Measurements from ENCODE around the gene FAM53A.

The FAM53A gene

DNA sequence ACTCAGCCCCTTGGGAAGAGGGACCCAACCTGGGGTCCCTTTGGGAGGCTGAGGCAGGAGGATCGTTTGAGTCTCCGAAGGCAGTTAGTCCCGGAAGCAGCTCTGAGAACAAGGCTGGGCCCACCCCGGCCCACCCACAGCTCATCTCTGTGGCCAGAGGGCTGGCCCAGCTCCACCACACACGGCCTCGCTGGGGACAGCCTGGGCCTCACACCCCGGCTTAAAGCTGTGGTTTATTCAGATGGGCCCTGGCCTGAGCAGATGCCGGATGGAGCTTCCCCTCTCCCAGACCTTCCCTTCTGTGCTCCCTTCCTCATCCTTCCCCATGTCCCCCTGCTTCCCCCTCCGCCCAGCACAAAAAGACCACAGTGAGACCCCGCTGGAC, 54.4 kb downstream of the FAM53A start:
- TF ChIP-seq, protein P1, sequence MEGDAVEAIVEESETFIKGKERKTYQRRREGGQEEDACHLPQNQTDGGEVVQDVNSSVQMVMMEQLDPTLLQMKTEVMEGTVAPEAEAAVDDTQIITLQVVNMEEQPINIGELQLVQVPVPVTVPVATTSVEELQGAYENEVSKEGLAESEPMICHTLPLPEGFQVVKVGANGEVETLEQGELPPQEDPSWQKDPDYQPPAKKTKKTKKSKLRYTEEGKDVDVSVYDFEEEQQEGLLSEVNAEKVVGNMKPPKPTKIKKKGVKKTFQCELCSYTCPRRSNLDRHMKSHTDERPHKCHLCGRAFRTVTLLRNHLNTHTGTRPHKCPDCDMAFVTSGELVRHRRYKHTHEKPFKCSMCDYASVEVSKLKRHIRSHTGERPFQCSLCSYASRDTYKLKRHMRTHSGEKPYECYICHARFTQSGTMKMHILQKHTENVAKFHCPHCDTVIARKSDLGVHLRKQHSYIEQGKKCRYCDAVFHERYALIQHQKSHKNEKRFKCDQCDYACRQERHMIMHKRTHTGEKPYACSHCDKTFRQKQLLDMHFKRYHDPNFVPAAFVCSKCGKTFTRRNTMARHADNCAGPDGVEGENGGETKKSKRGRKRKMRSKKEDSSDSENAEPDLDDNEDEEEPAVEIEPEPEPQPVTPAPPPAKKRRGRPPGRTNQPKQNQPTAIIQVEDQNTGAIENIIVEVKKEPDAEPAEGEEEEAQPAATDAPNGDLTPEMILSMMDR (IDR thresholded peaks at IDR 0.05; ENCODE audit: extremely low read depth, insufficient read depth, missing control alignments), result no peak
- in situ Hi-C loops (cut with MboI; ENCODE audit: low pct_unique_long_range_greater_than_20kb, low sequenced_read_pairs, unreplicated experiment), result no loop called here

DNA sequence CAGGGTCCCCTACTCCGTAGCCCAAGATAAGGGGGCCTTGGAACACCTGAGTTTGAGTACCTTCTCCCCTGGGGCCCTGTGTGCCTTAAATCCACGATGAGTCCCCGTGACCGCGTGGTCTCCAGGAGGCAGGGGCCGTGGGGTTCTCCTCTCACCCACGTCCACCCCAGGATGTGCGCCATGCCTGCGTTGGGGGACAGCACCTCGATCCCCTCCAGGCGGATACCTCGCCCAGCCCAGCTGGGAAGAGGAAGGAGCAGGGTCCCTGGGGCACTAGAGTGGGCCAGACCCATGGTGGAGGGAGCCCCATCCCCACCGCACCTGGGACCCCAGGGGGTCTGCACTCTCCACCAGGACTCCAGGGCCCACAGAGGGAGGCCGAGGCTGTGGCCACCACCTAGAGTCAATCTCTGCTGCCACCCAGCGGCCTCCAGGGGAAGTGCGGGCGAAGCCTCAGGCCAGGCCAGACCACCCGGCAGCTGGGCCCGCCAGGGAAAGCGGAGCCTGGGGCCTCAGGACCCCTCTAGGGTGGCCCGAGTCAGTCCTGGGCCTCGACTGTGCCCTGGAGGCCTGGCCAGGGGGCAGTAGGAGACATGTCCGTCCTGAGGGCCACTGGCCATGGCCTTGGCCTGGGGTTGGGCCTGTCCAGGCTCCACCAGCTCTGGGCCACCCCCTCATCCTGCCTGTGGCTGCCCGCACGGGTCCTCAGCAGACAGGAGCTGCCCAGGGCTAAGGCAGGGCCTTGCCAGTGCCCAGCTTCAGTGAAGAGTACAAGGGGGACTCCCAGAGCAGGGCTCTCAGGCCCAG, 55.0 kb downstream of the FAM53A start:
- in situ Hi-C loops (cut with MboI; ENCODE audit: low pct_unique_long_range_greater_than_20kb, low sequenced_read_pairs, unreplicated experiment), result no loop called here

More for the DNA sequence above, 54.4 kb downstream of the FAM53A start:
- no peak for DNase-seq (ENCODE audit: low spot score)

DNA sequence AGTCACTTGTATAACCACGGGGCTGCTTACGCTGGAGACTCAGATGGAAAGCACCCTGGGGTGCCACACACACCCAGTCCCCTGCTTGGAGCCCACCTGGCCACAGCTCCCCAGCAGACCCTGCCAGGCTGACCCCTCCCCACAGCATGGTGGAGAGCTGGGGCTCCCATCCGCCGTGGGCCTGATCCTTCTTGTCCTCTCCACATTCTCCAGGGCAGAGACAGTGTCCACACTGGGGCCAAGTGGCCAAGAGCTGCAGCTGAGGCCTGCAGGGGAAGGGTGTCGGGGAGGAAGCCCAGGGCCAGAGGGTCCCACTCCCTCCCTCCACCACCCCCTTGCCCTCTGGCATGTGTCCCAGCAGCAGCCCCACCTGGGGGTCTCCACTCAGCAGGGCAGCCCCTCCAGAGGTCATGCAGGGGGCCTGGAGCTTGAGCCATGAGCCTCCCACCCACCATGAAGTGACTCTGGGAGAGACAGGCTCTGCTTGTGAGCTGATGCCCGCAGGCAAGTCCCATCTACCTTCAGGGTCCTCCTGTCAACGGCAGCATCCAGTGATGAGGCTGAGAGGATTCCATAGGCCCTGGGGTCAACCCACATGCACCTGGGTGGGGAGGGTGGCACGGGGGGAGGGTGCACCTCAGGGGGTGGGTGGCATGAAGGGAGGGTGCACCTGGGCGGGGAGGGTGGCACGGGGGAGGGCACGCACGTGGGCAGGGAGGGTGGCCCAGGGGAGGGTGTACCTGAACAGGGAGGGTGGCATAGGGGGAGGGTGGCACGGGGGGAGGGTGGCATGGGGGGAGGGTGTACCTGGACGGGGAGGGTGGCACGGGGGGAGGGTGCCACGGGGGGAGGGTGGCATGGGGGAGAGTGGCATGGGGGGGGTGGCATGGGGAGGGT, 56.4 kb downstream of the FAM53A start:
- TF ChIP-seq, protein P1 (IDR thresholded peaks at IDR 0.05; ENCODE audit: extremely low read depth, insufficient read depth, missing control alignments), result no peak
- in situ Hi-C loops (cut with MboI; ENCODE audit: low pct_unique_long_range_greater_than_20kb, low sequenced_read_pairs, unreplicated experiment), result no loop called here
- no peak for DNase-seq (ENCODE audit: low spot score)

More for the DNA sequence above, 55.0 kb downstream of the FAM53A start:
- peak; percentile 89 for DNase-seq (ENCODE audit: low spot score)
- TF ChIP-seq, protein P1 (IDR thresholded peaks at IDR 0.05; ENCODE audit: extremely low read depth, insufficient read depth, missing control alignments), result peak; percentile 98

DNA sequence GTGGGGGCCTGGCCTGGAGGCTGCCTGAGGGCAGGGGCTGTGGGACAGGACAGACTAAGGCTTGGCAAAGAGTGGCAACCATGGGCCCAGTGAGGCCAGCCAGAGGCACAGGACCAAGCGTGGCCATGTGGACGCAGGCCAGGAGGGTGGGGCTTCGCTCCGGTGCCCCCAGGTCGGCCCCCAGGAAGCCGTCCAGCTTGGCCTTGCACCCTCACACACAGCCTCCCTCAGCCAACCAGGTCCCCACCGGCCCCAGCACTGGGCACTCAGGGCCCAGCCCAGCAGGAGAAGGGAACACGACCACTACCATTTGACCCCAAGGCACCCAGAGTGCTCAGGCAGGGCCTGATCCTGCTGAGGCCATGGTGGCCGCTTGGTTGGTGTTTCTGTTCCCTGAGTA, 57.2 kb downstream of the FAM53A start:
- in situ Hi-C loops (cut with MboI; ENCODE audit: low pct_unique_long_range_greater_than_20kb, low sequenced_read_pairs, unreplicated experiment), result no loop called here
- TF ChIP-seq, protein P1 (IDR thresholded peaks at IDR 0.05; ENCODE audit: extremely low read depth, insufficient read depth, missing control alignments), result no peak
- DNase-seq (ENCODE audit: low spot score), result no peak

DNA sequence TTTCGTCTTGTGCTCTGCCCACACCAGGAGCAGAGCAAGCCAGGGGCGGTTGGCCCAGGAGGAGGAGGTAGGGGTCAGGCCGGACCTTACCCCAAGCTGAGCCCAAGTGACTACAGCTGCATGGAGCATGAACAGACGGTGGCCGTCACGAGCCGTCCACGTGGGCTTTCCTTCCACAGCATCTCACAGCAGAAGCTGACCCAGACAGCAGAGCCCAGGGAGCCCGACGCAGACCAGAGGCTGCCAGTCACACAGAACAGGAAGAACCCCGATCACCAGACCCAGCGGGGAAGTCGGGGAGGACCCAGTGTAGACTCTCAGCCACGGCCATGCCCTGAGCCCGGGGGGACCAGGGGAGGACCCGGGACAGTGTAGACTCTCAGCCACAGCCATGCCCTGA, 58.0 kb downstream of the FAM53A start:
- in situ Hi-C loops (cut with MboI; ENCODE audit: low pct_unique_long_range_greater_than_20kb, low sequenced_read_pairs, unreplicated experiment), result no loop called here
- TF ChIP-seq, protein P1 (IDR thresholded peaks at IDR 0.05; ENCODE audit: extremely low read depth, insufficient read depth, missing control alignments), result no peak
- DNase-seq (ENCODE audit: low spot score), result no peak

DNA sequence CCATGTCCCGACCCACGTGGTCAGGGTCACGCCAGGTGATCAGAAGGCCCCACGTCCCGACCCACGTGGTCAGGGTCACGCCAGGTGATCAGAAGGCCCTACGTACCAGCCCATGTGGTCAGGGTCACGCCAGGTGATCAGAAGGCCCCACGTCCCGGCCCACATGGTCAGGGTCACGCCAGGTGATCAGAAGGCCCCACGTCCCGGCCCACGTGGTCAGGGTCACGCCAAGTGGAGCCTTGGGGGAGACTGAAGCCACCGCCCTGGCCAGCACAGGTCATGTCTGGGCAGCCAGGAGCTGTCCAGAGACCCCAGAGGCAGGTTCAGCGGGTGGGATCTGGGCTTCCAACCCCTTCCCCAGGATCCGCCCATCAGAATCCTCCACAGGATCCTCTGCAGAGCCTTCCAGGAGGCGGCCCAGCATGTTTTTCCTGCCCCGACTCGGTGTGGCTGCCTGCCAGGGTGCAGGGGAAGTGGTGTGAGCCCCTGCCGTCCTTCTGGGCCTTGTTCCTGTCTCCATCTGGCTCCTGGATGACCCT, 58.4 kb downstream of the FAM53A start:
- no peak for DNase-seq (ENCODE audit: low spot score)
- TF ChIP-seq, protein P1 (IDR thresholded peaks at IDR 0.05; ENCODE audit: extremely low read depth, insufficient read depth, missing control alignments), result no peak

More for the DNA sequence above, 58.4 kb downstream of the FAM53A start:
- in situ Hi-C loops (cut with MboI; ENCODE audit: low pct_unique_long_range_greater_than_20kb, low sequenced_read_pairs, unreplicated experiment), result no loop called here

Data from GM13977 (cell line).